ENCODE data around the gene VPS52.
"Not testable (repeated sequence)": the region's sequence is repeated elsewhere in the genome, so short reads cannot be mapped to it uniquely, and the experiment has no call there.

The VPS52 gene

GRCh38 chr6:33264015-33264414 is 7.7 kb downstream of the VPS52 start:
- TF ChIP-seq POU6F1 (CRISPR knock-in tag; IDR thresholded peaks at IDR 0.05; ENCODE audit: borderline replicate concordance, low read depth), result no peak
- no peak for TF ChIP-seq ESRRG (CRISPR knock-in tag; IDR thresholded peaks at IDR 0.05)
- no peak for TF ChIP-seq RARB (CRISPR knock-in tag; IDR thresholded peaks at IDR 0.05)
- no peak for TF ChIP-seq CREB5 (CRISPR knock-in tag; IDR thresholded peaks at IDR 0.05; ENCODE audit: low read depth)
- TF ChIP-seq ARNTL (CRISPR knock-in tag; IDR thresholded peaks at IDR 0.05; ENCODE audit: borderline replicate concordance, low read depth), result no peak
- TF ChIP-seq OSR1 (CRISPR knock-in tag; IDR thresholded peaks at IDR 0.05), result no peak
- TF ChIP-seq ZNF565 (CRISPR knock-in tag; conservative IDR thresholded peaks at IDR 0.05; ENCODE audit: low read depth), result no peak
- TF ChIP-seq BACH2 (CRISPR knock-in tag; IDR thresholded peaks at IDR 0.05; ENCODE audit: borderline replicate concordance), result no peak
- TF ChIP-seq ZNF8 (CRISPR knock-in tag; IDR thresholded peaks at IDR 0.05), result no peak
- no peak for TF ChIP-seq ISL1 (CRISPR knock-in tag; IDR thresholded peaks at IDR 0.05)
- ATAC-seq, result no peak

GRCh38 chr6:33262490-33262889 is 9.2 kb downstream of the VPS52 start:
- ATAC-seq, result not testable (repeated sequence)

GRCh38 chr6:33259032-33259431 is 12.6 kb downstream of the VPS52 start:
- no peak for TF ChIP-seq TOX (CRISPR knock-in tag; IDR thresholded peaks at IDR 0.05; ENCODE audit: borderline replicate concordance)
- no peak for ATAC-seq

GRCh38 chr6:33254591-33254990 is 17.1 kb downstream of the VPS52 start:
- no peak for TF ChIP-seq SNAI2 (CRISPR knock-in tag; IDR thresholded peaks at IDR 0.05)
- no peak for TF ChIP-seq ZNF8 (CRISPR knock-in tag; IDR thresholded peaks at IDR 0.05)
- no peak for TF ChIP-seq CREB5 (CRISPR knock-in tag; IDR thresholded peaks at IDR 0.05; ENCODE audit: low read depth)
- no peak for TF ChIP-seq PATZ1 (CRISPR knock-in tag; IDR thresholded peaks at IDR 0.05; ENCODE audit: borderline replicate concordance)
- no peak for TF ChIP-seq CSRNP3 (CRISPR knock-in tag; IDR thresholded peaks at IDR 0.05)
- no peak for TF ChIP-seq TCF4 (CRISPR knock-in tag; IDR thresholded peaks at IDR 0.05; ENCODE audit: borderline replicate concordance)
- no peak for TF ChIP-seq BACH2 (CRISPR knock-in tag; IDR thresholded peaks at IDR 0.05; ENCODE audit: borderline replicate concordance)
- no peak for TF ChIP-seq TOX (CRISPR knock-in tag; IDR thresholded peaks at IDR 0.05; ENCODE audit: borderline replicate concordance)
- no peak for TF ChIP-seq POU6F1 (CRISPR knock-in tag; IDR thresholded peaks at IDR 0.05; ENCODE audit: borderline replicate concordance, low read depth)
- no peak for TF ChIP-seq ZFP3 (CRISPR knock-in tag; IDR thresholded peaks at IDR 0.05)
- TF ChIP-seq TSHZ2 (CRISPR knock-in tag; IDR thresholded peaks at IDR 0.05), result no peak
- TF ChIP-seq CSDC2 (CRISPR knock-in tag; IDR thresholded peaks at IDR 0.05), result no peak
- no peak for TF ChIP-seq ZFP30 (CRISPR knock-in tag; IDR thresholded peaks at IDR 0.05)
- no peak for TF ChIP-seq ZC3H10 (CRISPR knock-in tag; IDR thresholded peaks at IDR 0.05)
- TF ChIP-seq GLIS3 (CRISPR knock-in tag; IDR thresholded peaks at IDR 0.05), result no peak
- ATAC-seq, result no peak
